ENCODE results near the gene MNX1.

Gene MNX1

DNA sequence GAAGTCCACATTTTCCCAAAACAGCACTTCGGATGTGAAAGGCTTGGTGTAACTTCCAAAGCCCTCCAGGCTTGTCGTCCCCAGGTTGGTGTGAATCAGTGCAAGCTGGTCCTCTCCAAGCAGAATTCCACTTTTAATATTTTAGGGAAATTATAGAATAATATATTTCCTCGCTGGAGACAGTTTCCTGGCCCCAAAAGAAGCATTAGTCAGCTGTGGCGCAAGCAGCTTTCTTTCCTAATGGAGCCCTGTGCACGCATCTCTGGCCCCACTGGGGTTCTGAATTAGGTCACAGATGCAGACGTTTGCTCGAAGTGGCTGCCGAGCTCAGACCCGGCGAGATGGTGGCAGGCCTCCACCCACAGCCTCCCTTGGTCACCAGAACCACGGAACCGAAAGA is 33.3 kb upstream of the MNX1 start:
- DNase-seq (ENCODE audit: low read depth), result no peak
- TF ChIP-seq, protein P1, sequence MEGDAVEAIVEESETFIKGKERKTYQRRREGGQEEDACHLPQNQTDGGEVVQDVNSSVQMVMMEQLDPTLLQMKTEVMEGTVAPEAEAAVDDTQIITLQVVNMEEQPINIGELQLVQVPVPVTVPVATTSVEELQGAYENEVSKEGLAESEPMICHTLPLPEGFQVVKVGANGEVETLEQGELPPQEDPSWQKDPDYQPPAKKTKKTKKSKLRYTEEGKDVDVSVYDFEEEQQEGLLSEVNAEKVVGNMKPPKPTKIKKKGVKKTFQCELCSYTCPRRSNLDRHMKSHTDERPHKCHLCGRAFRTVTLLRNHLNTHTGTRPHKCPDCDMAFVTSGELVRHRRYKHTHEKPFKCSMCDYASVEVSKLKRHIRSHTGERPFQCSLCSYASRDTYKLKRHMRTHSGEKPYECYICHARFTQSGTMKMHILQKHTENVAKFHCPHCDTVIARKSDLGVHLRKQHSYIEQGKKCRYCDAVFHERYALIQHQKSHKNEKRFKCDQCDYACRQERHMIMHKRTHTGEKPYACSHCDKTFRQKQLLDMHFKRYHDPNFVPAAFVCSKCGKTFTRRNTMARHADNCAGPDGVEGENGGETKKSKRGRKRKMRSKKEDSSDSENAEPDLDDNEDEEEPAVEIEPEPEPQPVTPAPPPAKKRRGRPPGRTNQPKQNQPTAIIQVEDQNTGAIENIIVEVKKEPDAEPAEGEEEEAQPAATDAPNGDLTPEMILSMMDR (IDR thresholded peaks at IDR 0.05; ENCODE audit: low read depth, low read length, missing control alignments), result no peak
- in situ Hi-C loops (cut with HindIII; ENCODE audit: low sequenced_read_pairs), result no loop called here
- no peak overlapping the region for H3K4me3 ChIP-seq (ENCODE audit: low read depth, low read length)

DNA sequence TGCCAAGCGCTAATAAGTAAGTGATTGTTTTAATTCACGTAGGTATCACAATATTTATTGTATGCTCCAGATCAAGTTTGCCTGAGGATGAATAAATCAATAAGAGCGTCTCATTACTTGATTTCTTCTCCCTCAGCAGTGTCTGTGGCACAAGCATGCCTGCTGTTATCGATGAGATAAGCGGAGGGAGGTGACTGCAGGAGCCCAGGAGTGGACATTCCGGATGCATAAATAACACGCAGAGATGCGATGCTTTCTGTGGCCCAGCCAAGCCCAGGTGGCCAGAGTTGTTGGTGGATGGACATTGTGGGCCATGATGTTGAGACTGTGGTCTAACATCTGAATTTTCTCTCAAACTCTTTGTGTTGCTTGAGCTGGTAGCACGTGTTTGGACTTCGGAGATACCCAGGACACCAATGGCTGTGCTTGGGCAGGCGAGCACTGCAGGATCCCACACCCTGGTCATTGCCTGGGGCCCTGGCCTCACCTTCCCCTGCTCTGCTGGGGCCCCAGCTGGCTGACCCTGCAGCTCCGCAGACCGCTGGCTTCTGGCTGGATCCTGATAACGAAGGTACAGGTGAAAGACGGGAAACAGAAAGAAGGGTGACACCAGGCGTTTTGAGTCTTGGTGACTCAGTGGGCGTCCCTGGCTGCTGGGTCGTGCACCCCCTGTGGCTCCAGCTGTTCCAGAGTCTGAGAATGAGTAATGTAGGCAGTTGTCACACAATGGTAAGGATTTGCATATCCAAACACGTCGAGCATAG is 31.2 kb upstream of the MNX1 start:
- TF ChIP-seq, protein P1 (IDR thresholded peaks at IDR 0.05; ENCODE audit: low read depth, low read length, missing control alignments), result no peak
- H3K4me3 ChIP-seq (ENCODE audit: low read depth, low read length), result no peak overlapping the region
- in situ Hi-C loops (cut with HindIII; ENCODE audit: low sequenced_read_pairs), result no loop called here
- DNase-seq (ENCODE audit: low read depth), result no peak

DNA sequence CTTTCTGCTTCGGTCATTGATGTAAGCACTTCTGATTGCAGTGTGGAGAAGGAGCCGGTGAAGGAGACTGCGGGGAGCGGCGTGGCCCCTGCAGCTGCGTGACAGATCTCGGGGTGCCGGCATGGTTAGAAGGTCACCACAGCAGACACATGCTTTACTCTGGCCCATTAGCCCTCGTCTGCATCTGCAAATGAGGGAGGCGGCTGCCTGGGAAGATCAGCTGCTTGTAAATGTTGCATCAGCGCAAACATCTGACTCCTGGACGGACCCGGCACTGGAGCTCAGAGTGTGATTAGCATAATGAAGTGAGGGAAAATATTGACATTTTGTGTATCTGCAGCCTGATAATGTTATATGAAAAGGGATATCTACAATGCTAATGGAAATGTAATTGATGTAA is 30.5 kb upstream of the MNX1 start:
- TF ChIP-seq, protein P1 (IDR thresholded peaks at IDR 0.05; ENCODE audit: low read depth, low read length, missing control alignments), result no peak
- no peak for DNase-seq (ENCODE audit: low read depth)
- no peak overlapping the region for H3K4me3 ChIP-seq (ENCODE audit: low read depth, low read length)
- in situ Hi-C loops (cut with HindIII; ENCODE audit: low sequenced_read_pairs), result no loop called here

DNA sequence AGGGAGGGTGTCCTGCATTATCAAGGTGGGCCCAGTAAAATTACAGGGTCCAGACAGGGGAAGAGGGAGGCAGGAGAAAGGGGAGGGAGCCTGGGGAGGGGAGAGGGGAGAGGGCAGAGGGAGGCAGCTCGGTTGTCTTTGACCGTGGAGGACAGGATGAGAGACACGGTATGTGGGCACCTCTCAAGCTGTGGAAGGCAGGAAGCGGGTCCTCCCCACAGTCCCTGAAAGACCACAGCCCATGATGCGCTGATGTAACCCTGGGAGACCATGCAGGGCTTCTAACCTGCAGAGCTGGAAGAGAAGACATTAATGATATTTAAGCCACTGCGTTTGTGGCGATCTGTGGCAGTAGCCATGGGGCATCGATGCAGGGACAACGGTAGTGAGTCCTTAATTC is 27.2 kb upstream of the MNX1 start:
- TF ChIP-seq, protein P1 (IDR thresholded peaks at IDR 0.05; ENCODE audit: low read depth, low read length, missing control alignments), result no peak
- in situ Hi-C loops (cut with HindIII; ENCODE audit: low sequenced_read_pairs), result no loop called here
- no peak for DNase-seq (ENCODE audit: low read depth)

DNA sequence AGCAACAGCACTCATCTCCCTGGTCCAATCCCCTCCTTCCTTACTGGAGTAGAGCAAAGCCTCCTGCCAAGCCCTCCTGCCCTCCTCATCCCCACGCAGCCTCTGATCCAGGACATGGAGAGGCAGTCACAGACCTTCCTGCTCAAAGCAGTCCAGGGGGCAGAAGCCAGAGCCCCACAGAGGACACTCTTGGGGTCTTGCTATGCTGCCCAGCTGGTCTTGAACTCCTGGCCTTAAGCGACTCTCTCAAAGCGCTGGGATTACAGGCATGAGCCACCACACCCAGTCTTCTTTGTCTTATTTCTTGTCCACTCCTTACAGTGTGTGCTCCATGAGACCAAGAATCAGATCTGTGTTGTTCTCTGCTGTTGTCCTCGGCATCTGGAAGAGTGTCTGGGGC is 26.6 kb upstream of the MNX1 start:
- no peak overlapping the region for H3K4me3 ChIP-seq (ENCODE audit: low read depth, low read length)
- DNase-seq (ENCODE audit: low read depth), result no peak
- in situ Hi-C loops (cut with HindIII; ENCODE audit: low sequenced_read_pairs), result no loop called here
- TF ChIP-seq, protein P1 (IDR thresholded peaks at IDR 0.05; ENCODE audit: low read depth, low read length, missing control alignments), result no peak

More for the DNA sequence above, 27.2 kb upstream of the MNX1 start:
- no peak overlapping the region for H3K4me3 ChIP-seq (ENCODE audit: low read depth, low read length)

DNA sequence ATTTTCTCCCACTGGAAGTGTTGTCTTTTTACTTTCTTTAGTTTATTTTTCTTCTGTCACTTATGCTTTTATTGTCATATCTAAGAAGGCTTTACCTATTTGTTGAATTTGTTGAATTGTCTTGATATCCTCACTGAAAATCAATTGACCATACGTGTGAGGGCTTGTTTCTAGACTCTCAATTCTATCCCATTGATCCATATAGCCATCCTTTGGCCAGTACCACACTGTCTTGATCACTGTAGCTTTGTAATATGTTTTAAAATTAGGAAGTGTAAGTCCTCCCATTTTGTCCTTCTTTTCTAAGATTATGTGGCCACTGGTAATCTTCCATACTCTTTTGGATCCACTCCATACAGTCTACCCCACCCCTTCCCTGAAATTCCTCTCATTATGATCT is 25.5 kb upstream of the MNX1 start:
- DNase-seq (ENCODE audit: low read depth), result no peak
- in situ Hi-C loops (cut with HindIII; ENCODE audit: low sequenced_read_pairs), result no loop called here
- TF ChIP-seq, protein P1 (IDR thresholded peaks at IDR 0.05; ENCODE audit: low read depth, low read length, missing control alignments), result no peak
- H3K4me3 ChIP-seq (ENCODE audit: low read depth, low read length), result no peak overlapping the region
